Adipocyte (in vitro differentiated cells): ENCODE data around the gene HSPB6.

Experiments
- DNase-seq: peaks from one replicate; pipeline ENCODE4 v3.0.0-alpha.2; 2015; ENCODE audit warnings: low read depth
- H3K27me3 ChIP-seq: replicated peaks from 2 replicates; pipeline ENCODE4 v1.7.0; 2013; ENCODE audit warnings: mild to moderate bottlenecking, low read length, moderate library complexity; ENCODE audit not compliant: control insufficient read depth, insufficient read depth
- H3K36me3 ChIP-seq: 2 replicates; pipeline ENCODE4 v1.7.0; 2013; ENCODE audit warnings: low read length, mild to moderate bottlenecking, moderate library complexity; ENCODE audit not compliant: control insufficient read depth, insufficient read depth, severe bottlenecking
- H3K4me1 ChIP-seq: 2 replicates; pipeline ENCODE4 v1.7.0; 2013; ENCODE audit warnings: mild to moderate bottlenecking, low read length, moderate library complexity; ENCODE audit not compliant: control insufficient read depth, insufficient read depth
- H3K4me3 ChIP-seq: 2 replicates; pipeline ENCODE4 v1.7.0; 2013; ENCODE audit warnings: mild to moderate bottlenecking, low read length, moderate library complexity
- H3K9ac ChIP-seq: 2 replicates; pipeline ENCODE4 v1.7.0; 2013; ENCODE audit warnings: mild to moderate bottlenecking, low read length, moderate library complexity
- H3K9me3 ChIP-seq: 2 replicates; pipeline ENCODE4 v1.7.0; 2013; ENCODE audit warnings: mild to moderate bottlenecking, low read length, moderate library complexity; ENCODE audit not compliant: control insufficient read depth

The HSPB6 gene

GRCh38 chr19:35740108-35740422 is 16.8 kb downstream of the HSPB6 start:
- Histone ChIP-seq H3K27me3 (no peaks in the 10 kb centered on the region), H3K4me3 (peak overlapping the region; percentile 80), H3K9me3 (no peaks in the 10 kb centered on the region), H3K4me1 (peaks cover 28% of the 10 kb centered on the region), H3K36me3 (peaks cover 38% of the 10 kb centered on the region), H3K9ac (peak overlapping the region; percentile 81)
- no peak for DNase-seq

GRCh38 chr19:35739275-35740107 is 17.3 kb downstream of the HSPB6 start:
- Histone ChIP-seq H3K9ac (peak overlapping the region; percentile 81), H3K9me3 (no peaks in the 10 kb centered on the region), H3K36me3 (peaks cover 43% of the 10 kb centered on the region), H3K27me3 (no peaks in the 10 kb centered on the region), H3K4me3 (peak overlapping the region; percentile 80), H3K4me1 (peaks cover 26% of the 10 kb centered on the region)
- no peak for DNase-seq

- Histone ChIP-seq H3K9ac (no peak overlapping the region), H3K4me1 (peaks cover 24% of the 10 kb centered on the region), H3K36me3 (peaks cover 49% of the 10 kb centered on the region), H3K9me3 (no peaks in the 10 kb centered on the region), H3K4me3 (no peak overlapping the region), H3K27me3 (no peaks in the 10 kb centered on the region)
- no peak for DNase-seq
Observed at GRCh38 chr19:35738887-35739229, 18.0 kb downstream of the HSPB6 start.

- peaks cover 29% of the 10 kb centered on the region for H3K4me1 ChIP-seq
- no peak overlapping the region for H3K4me3 ChIP-seq
- H3K9ac ChIP-seq, result no peak overlapping the region
- DNase-seq, result no peak
- H3K9me3 ChIP-seq, result no peaks in the 10 kb centered on the region
- H3K27me3 ChIP-seq, result no peaks in the 10 kb centered on the region
- H3K36me3 ChIP-seq, result peaks cover 52% of the 10 kb centered on the region
Observed at GRCh38 chr19:35738021-35738886, 18.6 kb downstream of the HSPB6 start.

- no peak for DNase-seq
- Histone ChIP-seq H3K27me3 (no peaks in the 10 kb centered on the region), H3K36me3 (peaks cover 50% of the 10 kb centered on the region), H3K9me3 (no peaks in the 10 kb centered on the region), H3K9ac (no peak overlapping the region), H3K4me3 (no peak overlapping the region), H3K4me1 (peaks cover 29% of the 10 kb centered on the region)
Observed at GRCh38 chr19:35736913-35737886, 19.6 kb downstream of the HSPB6 start.

- Histone ChIP-seq H3K27me3 (no peaks in the 10 kb centered on the region), H3K9me3 (no peaks in the 10 kb centered on the region), H3K4me1 (peaks cover 19% of the 10 kb centered on the region), H3K36me3 (peaks cover 73% of the 10 kb centered on the region), H3K4me3 (no peak overlapping the region), H3K9ac (no peak overlapping the region)
- DNase-seq, result no peak
Observed at GRCh38 chr19:35734889-35735288, 21.9 kb downstream of the HSPB6 start.

GRCh38 chr19:35734273-35734672 is 22.6 kb downstream of the HSPB6 start:
- H3K9ac ChIP-seq, result no peak overlapping the region
- H3K4me1 ChIP-seq, result peaks cover 14% of the 10 kb centered on the region
- H3K9me3 ChIP-seq, result no peaks in the 10 kb centered on the region
- no peak for DNase-seq
- H3K36me3 ChIP-seq, result peaks cover 79% of the 10 kb centered on the region
- no peaks in the 10 kb centered on the region for H3K27me3 ChIP-seq
- no peak overlapping the region for H3K4me3 ChIP-seq

- Histone ChIP-seq H3K9ac (no peak overlapping the region), H3K4me3 (no peak overlapping the region), H3K9me3 (no peaks in the 10 kb centered on the region), H3K36me3 (peaks cover 82% of the 10 kb centered on the region), H3K27me3 (no peaks in the 10 kb centered on the region), H3K4me1 (peaks cover 8% of the 10 kb centered on the region)
- DNase-seq, result no peak
Observed at GRCh38 chr19:35733180-35734125, 23.4 kb downstream of the HSPB6 start.

- DNase-seq, result no peak
- no peak overlapping the region for H3K4me3 ChIP-seq
- H3K27me3 ChIP-seq, result no peaks in the 10 kb centered on the region
- peaks cover 8% of the 10 kb centered on the region for H3K4me1 ChIP-seq
- H3K9ac ChIP-seq, result no peak overlapping the region
- peaks cover 82% of the 10 kb centered on the region for H3K36me3 ChIP-seq
- H3K9me3 ChIP-seq, result no peaks in the 10 kb centered on the region
Observed at GRCh38 chr19:35732540-35733179, 24.2 kb downstream of the HSPB6 start.
